SH-SY5Y (cell line): ENCODE measurements around the gene DEK.

Source experiments
- GATA2 ChIP-seq: IDR thresholded peaks from 2 replicates; pipeline ENCODE4 v1.6.1; 2011; ENCODE audit warnings: mild to moderate bottlenecking, low read depth, low read length
- GATA3 ChIP-seq: IDR thresholded peaks from 2 replicates; pipeline ENCODE4 v1.6.1; 2011; ENCODE audit warnings: low read depth, mild to moderate bottlenecking, low read length, moderate library complexity

DNA sequence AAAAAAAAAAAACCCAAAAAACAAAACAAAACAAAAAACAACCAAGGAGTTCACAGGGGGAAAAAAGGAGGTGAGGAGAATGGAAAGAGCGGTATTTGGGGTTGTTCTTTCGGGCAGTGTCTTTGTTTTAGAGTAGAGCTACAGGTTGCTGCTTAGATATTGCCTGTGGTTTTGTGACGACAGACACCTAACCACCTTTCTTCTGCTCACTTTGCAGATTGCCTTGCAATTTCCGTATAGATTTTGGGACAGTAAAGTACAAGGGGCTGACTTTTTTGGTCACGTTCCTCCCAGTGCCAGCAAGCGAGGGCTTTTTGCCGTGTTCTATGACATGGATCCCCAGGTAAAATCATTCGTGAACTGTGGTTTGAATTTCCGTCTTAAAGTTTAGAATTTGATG is 50.9 kb downstream of the DEK start:
- TF ChIP-seq GATA2 (no peak), GATA3 (no peak)
